ENCODE data around the gene DNA2. TPM values are rescaled to one million over a fixed set of nuclear protein-coding genes. Genes with fewer than 3 reads are reported as not detected.
"Not testable (repeated sequence)": the region's sequence is repeated elsewhere in the genome, so short reads cannot be mapped to it uniquely, and the experiment has no call there.

DNA2 gene
- total and polyA plus RNA-seq, 2 of the 13 experiments (the other 11 are each of a cell fraction or from before 2014, with no cell fraction given): 4.8 to 27.3 TPM

DNA sequence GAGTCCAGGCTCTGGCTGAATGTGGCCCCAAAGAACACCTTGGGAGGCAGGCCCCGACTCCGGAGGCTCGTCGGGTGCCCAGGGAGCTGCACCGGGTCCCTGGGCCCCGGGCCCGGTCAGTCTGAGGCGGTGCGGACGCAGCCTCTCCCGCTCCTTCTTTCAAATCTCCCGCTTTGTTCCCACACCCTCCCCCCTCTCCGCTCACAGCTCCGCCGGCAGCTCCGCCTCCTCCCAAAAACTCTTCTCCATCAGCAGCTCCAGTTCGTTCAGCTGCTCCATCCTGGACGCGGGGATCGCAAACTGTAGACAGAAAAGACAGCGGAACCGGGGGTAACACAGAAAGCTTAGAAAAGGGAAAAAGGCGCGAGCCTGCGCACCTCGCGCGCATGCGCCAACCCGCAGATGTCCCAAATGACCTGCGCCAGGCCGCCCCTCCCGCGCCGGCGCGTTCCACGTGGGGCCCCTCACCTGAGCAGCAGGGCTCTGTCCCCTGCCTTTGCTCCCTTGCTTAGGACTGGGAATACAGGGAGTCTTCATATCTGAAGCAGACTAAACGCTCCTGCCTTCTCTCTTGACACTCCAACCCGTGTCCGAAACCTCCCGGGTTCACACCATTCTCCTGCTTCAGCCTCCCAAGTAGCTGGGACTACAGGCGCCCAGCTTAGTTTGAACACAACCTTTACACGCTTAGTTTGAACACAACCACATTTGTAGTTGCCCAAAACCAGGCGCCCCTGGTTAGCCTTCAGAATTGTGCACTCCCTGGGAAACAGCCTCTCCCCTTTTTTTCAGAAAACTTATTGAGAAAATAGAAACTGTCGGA is at the start of gene DNA2 (continued):
- TF ChIP-seq NFIC (IDR thresholded peaks at IDR 0.05; ENCODE audit: low read length) (no peak), ZNF83 (CRISPR knock-in tag; IDR thresholded peaks at IDR 0.05; ENCODE audit: borderline replicate concordance) (peak; percentile 54; the same call in 1 of the 2 replicates), REPIN1 (CRISPR knock-in tag; IDR thresholded peaks at IDR 0.05; ENCODE audit: borderline replicate concordance, low read depth) (peak; percentile 43; the same call in 1 of the 2 replicates)

DNA sequence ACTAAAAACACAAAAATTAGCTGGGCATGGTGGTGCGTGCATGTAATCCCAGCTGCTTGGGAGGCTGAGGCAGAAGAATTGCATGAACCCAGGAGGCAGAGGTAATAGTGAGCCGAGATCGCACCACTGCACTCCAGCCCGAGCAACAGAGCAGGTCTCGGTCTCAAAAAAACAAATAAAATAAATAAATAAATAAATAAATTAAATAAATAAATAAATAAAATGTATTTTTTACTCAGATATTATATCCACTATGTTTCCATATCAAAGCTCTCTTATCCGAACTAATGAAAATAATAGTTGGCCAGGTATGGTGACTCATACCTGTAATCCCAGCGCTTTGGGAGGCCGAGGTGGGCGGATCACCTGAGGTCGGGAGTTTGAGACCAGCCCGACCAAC is 46.8 kb upstream of the DNA2 start:
- H2AFZ ChIP-seq (ENCODE audit: low read length); CTCF ChIA-PET (ENCODE audit: low intra/inter-chr PET ratio, low total read pairs); DNase-seq (ENCODE audit: low spot score); H3K4me2 ChIP-seq (ENCODE audit: low read depth, low read length); H3K9ac ChIP-seq (ENCODE audit: insufficient read depth, low read depth, low read length); H3K9me3 ChIP-seq (ENCODE audit: low read length); intact Hi-C loops (cut with micrococcal nuclease; ENCODE audit: unreplicated experiment); FAIRE-seq; H3K27ac ChIP-seq (ENCODE audit: extremely low read length, insufficient read depth, low read length); in situ Hi-C loops (cut with HindIII; ENCODE audit: extremely low pct_ligation_motif_present, low pct_unique_long_range_greater_than_20kb); H4K20me1 ChIP-seq (ENCODE audit: insufficient read depth, low read length); BruUV-seq (replicated peaks); H3K4me3 ChIP-seq (replicated peaks in 1 of 3; ENCODE audit: insufficient read depth in 1 of 3, low read depth in 2 of 3, low read length in 3 of 3); H3K27me3 ChIP-seq (ENCODE audit: control insufficient read depth in 1 of 2, insufficient read depth in 2 of 2, low read length in 2 of 2); ATAC-seq; H3K79me2 ChIP-seq (ENCODE audit: insufficient read depth, low read length); H3K36me3 ChIP-seq (replicated peaks in 1 of 2; ENCODE audit: control insufficient read depth in 1 of 2, insufficient read depth in 2 of 2, low read length in 2 of 2); POLR2A ChIA-PET: not testable (repeated sequence)
- H3K4me1 ChIP-seq (ENCODE audit: insufficient read depth, low read length): peaks cover 17% of the 10 kb centered on the region
- 94% methylated on average over 11 of the region's 11 CpGs for whole genome bisulfite sequencing (ENCODE audit: low lambda C conversion rate)

DNA sequence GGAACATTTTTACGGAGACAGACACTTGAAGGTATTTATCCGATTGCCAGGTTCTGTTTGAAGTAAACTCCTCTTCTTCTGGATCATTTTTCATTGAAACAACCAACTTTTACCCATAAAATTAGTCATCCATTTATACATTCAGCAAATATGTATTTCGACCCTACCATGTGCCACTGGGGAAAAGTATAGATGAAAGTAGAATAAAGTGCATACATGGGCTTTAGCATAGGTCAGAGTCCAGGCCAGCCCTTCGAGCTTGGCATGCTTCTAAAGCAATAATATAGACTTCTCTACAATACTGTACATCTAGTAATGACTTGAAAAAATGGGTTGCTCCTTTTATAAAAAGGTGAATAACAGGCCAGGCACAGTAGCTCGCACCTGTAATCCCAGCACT is 45.4 kb upstream of the DNA2 start:
- H3K27ac ChIP-seq (ENCODE audit: extremely low read length, insufficient read depth, low read length): peak overlapping the region; percentile 59

More for the DNA sequence above, 45.4 kb upstream of the DNA2 start:
- Histone ChIP-seq H4K20me1 (ENCODE audit: insufficient read depth, low read length) (no peaks in the 10 kb centered on the region), H3K27me3 (ENCODE audit: control insufficient read depth in 1 of 2, insufficient read depth in 2 of 2, low read length in 2 of 2) (no peaks in the 10 kb centered on the region), H3K36me3 (replicated peaks in 1 of 2; ENCODE audit: control insufficient read depth in 1 of 2, insufficient read depth in 2 of 2, low read length in 2 of 2) (peaks cover 0 to 2% of the 10 kb centered on the region in 2 experiments; a peak in 3 of 5 replicates), H3K9ac (ENCODE audit: insufficient read depth, low read depth, low read length) (no peak overlapping the region), H3K9me3 (ENCODE audit: low read length) (no peaks in the 10 kb centered on the region), H3K4me2 (ENCODE audit: low read depth, low read length) (peak overlapping the region; percentile 18; the same call in 1 of the 2 replicates), H3K4me1 (ENCODE audit: insufficient read depth, low read length) (peaks cover 17% of the 10 kb centered on the region), H3K4me3 (replicated peaks in 1 of 3; ENCODE audit: insufficient read depth in 1 of 3, low read depth in 2 of 3, low read length in 3 of 3) (no peak overlapping the region), H2AFZ (ENCODE audit: low read length) (no peak overlapping the region), H3K79me2 (ENCODE audit: insufficient read depth, low read length) (no peaks in the 10 kb centered on the region)
- TSS peak; percentile 33 for BruUV-seq (replicated peaks)
- FAIRE-seq (no peak), DNase-seq (ENCODE audit: low spot score) (peak; percentile 13), ATAC-seq (peak; percentile 87)
- CTCF ChIA-PET (ENCODE audit: low intra/inter-chr PET ratio, low total read pairs): no interaction called here
- POLR2A ChIA-PET: no interaction called here
- TF ChIP-seq ELF4 (CRISPR knock-in tag; IDR thresholded peaks at IDR 0.05; ENCODE audit: borderline replicate concordance) (no peak), HNF4A (CRISPR knock-in tag; IDR thresholded peaks at IDR 0.05) (peak; percentile 47), ZBTB20 (CRISPR knock-in tag; IDR thresholded peaks at IDR 0.05; ENCODE audit: borderline replicate concordance, low read depth) (0 out of 2 replicates have a peak, but pooled peaks have one; percentile 19)
- TF ChIP-seq, protein P1, sequence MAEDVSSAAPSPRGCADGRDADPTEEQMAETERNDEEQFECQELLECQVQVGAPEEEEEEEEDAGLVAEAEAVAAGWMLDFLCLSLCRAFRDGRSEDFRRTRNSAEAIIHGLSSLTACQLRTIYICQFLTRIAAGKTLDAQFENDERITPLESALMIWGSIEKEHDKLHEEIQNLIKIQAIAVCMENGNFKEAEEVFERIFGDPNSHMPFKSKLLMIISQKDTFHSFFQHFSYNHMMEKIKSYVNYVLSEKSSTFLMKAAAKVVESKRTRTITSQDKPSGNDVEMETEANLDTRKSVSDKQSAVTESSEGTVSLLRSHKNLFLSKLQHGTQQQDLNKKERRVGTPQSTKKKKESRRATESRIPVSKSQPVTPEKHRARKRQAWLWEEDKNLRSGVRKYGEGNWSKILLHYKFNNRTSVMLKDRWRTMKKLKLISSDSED (CRISPR knock-in tag; IDR thresholded peaks at IDR 0.05): no peak
- in situ Hi-C loops (cut with HindIII; ENCODE audit: extremely low pct_ligation_motif_present, low pct_unique_long_range_greater_than_20kb) (no loop called here), intact Hi-C loops (cut with micrococcal nuclease; ENCODE audit: unreplicated experiment) (no loop called here)
- 65% methylated on average over 5 of the region's 5 CpGs for WGBS (ENCODE audit: low lambda C conversion rate)

Measured in HepG2 (cell line).